WTC11 (cell line): ENCODE measurements around the gene SLC1A7.

Experiments
- ESRRA ChIP-seq: sonication (generic); formaldehyde crosslinking; IDR thresholded peaks from 2 replicates; pipeline ENCODE4 v1.8.1; 2022; ENCODE audit warnings: mild to moderate bottlenecking, missing genetic modification reagents, borderline replicate concordance
- ZBTB21 ChIP-seq: sonication (generic); formaldehyde crosslinking; IDR thresholded peaks from 2 replicates; pipeline ENCODE4 v1.8.1; 2023; ENCODE audit warnings: mild to moderate bottlenecking, missing genetic modification reagents, borderline replicate concordance
- TF ChIP-seq, protein P1 (sequence below): fragments of 200-600 bp; IDR thresholded peaks from 2 replicates; pipeline ENCODE4 v1.8.0; 2022; ENCODE audit warnings: antibody characterized with exemption

DNA sequence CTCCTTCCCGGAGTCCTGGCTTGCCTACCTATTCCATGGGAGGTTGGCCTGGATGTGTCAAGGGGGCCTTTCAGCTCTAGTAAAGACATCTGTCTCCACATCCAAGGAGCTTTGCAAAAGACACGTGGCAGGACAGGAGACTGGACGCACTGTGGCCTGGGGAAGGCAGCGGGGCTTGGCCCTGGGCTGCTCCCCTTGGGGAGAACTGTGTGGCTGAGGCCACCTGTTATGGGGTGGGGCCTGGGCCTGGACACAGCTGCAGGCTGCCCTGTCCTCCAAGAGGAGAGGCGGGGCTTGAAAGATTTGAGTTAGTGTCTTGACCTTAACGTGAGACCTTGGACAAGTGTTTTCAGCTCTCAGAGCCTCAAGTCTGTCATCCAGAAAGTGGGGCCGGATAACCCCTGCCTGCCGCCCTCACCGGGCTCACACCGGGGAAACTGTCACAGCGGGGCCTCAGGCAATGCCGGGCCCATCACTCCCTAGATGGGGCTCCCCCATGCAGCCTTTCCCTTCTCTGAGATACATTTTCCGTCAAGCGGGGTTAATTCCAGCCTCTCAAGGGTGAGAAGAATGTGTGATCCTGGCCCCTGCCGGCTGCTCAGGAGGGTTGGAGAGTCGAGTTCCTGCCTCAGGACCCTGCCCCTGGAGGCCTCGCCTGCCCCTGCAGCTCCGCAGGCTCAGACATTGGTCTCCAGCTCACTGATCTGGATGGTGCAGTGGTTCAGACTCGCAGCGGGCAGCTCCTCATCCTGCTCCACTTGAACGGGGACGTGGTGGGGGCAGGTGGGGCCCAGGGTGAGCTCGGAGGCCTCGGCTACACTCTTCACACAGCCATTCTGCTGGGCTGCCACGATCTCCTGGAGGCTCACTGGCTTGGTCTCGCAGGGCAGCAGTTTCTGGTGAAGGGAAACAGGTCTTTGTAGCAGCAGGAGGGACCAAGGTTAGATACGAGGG, 54.8 kb downstream of the SLC1A7 start:
- TF ChIP-seq ZBTB21 (CRISPR knock-in tag) (no peak), ESRRA (CRISPR knock-in tag) (no peak)
- TF ChIP-seq, protein P1, sequence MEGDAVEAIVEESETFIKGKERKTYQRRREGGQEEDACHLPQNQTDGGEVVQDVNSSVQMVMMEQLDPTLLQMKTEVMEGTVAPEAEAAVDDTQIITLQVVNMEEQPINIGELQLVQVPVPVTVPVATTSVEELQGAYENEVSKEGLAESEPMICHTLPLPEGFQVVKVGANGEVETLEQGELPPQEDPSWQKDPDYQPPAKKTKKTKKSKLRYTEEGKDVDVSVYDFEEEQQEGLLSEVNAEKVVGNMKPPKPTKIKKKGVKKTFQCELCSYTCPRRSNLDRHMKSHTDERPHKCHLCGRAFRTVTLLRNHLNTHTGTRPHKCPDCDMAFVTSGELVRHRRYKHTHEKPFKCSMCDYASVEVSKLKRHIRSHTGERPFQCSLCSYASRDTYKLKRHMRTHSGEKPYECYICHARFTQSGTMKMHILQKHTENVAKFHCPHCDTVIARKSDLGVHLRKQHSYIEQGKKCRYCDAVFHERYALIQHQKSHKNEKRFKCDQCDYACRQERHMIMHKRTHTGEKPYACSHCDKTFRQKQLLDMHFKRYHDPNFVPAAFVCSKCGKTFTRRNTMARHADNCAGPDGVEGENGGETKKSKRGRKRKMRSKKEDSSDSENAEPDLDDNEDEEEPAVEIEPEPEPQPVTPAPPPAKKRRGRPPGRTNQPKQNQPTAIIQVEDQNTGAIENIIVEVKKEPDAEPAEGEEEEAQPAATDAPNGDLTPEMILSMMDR, result no peak
